Epithelial cell of esophagus (primary cell): ENCODE data around the gene HOXA9.

ENCODE experiments used
- DNase-seq: peaks from one replicate; pipeline ENCODE4 v3.0.0; 2010; ENCODE audit warnings: low read depth
- H3K4me3 ChIP-seq: 2 replicates; pipeline ENCODE4 v1.5.1; 2011; ENCODE audit warnings: mild to moderate bottlenecking, low read length, control low read depth
- CTCF ChIP-seq: IDR thresholded peaks from 2 replicates; pipeline ENCODE4 v1.5.1; 2011; ENCODE audit warnings: low read depth, mild to moderate bottlenecking, low read length, control low read depth, inconsistent platforms; ENCODE audit not compliant: insufficient read depth; ENCODE audit errors: missing control alignments

HOXA9 gene

GRCh38 chr7:27173511-27173955 is 8.2 kb upstream of the HOXA9 start:
- TF ChIP-seq CTCF = no peak
- H3K4me3 ChIP-seq = no peak overlapping the region
- no peak for DNase-seq

- no peak overlapping the region for H3K4me3 ChIP-seq
- no peak for TF ChIP-seq CTCF
- DNase-seq = no peak
These were observed 7.6 kb upstream of the HOXA9 start for GRCh38 chr7:27172823-27173510.

GRCh38 chr7:27172315-27172774 is 7.0 kb upstream of the HOXA9 start:
- no peak overlapping the region for H3K4me3 ChIP-seq

GRCh38 chr7:27171637-27172314 is 6.4 kb upstream of the HOXA9 start:
- no peak for DNase-seq
- TF ChIP-seq CTCF = no peak
- H3K4me3 ChIP-seq = no peak overlapping the region

More at GRCh38 chr7:27172315-27172774, 7.0 kb upstream of the HOXA9 start:
- DNase-seq = no peak
- no peak for TF ChIP-seq CTCF

GRCh38 chr7:27171325-27171636 is 5.9 kb upstream of the HOXA9 start:
- DNase-seq = no peak
- H3K4me3 ChIP-seq = no peak overlapping the region
- no peak for TF ChIP-seq CTCF

- H3K4me3 ChIP-seq = no peak overlapping the region
- no peak for TF ChIP-seq CTCF
- DNase-seq = no peak
These were observed 5.3 kb upstream of the HOXA9 start for GRCh38 chr7:27170426-27171324.
